Fibroblast of villous mesenchyme (primary cell): ENCODE results near the gene RUBCNL. TPM values are rescaled to one million over a fixed set of nuclear protein-coding genes. Genes with fewer than 3 reads are reported as not detected.

ENCODE experiments used
- DNase-seq: peaks from one replicate; pipeline ENCODE4 v3.0.0-alpha.2; 2010; ENCODE audit warnings: low read depth
- H3K4me3 ChIP-seq: 2 replicates; pipeline ENCODE4 v1.5.1; 2011; ENCODE audit warnings: low read depth, mild to moderate bottlenecking, low read length
- CTCF ChIP-seq: IDR thresholded peaks from 2 replicates; pipeline ENCODE4 v1.5.1; 2012; ENCODE audit warnings: low read depth, mild to moderate bottlenecking, low read length; ENCODE audit not compliant: insufficient read depth
- total RNA-seq: library from RNA; depleted of rRNA; stranded (reverse); fragments of >200 nt; gene quantifications from 2 replicates; pipeline ENCODE4 v1.2.3, GENCODE V29; 2012

The RUBCNL gene
- total RNA-seq, 1 donor = 0.43 TPM

- no peak for TF ChIP-seq CTCF
- DNase-seq = no peak
- no peak overlapping the region for H3K4me3 ChIP-seq
These were observed 74.0 kb downstream of the RUBCNL start for GRCh38 chr13:46313024-46313423.

GRCh38 chr13:46311217-46311616, 75.8 kb downstream of the RUBCNL start:
- no peak for TF ChIP-seq CTCF
- no peak for DNase-seq
- H3K4me3 ChIP-seq = no peak overlapping the region

GRCh38 chr13:46310066-46310465, 77.0 kb downstream of the RUBCNL start:
- DNase-seq = no peak
- no peak overlapping the region for H3K4me3 ChIP-seq
- no peak for TF ChIP-seq CTCF

- H3K4me3 ChIP-seq = no peak overlapping the region
- no peak for TF ChIP-seq CTCF
- no peak for DNase-seq
These were observed 79.5 kb downstream of the RUBCNL start for GRCh38 chr13:46307554-46307953.

- H3K4me3 ChIP-seq = no peak overlapping the region
- no peak for TF ChIP-seq CTCF
- DNase-seq = no peak
These were observed 82.5 kb downstream of the RUBCNL start for GRCh38 chr13:46304546-46304945.

- DNase-seq = no peak
- TF ChIP-seq CTCF = no peak
- H3K4me3 ChIP-seq = no peak overlapping the region
These were observed 83.2 kb downstream of the RUBCNL start for GRCh38 chr13:46303742-46304385.

DNA sequence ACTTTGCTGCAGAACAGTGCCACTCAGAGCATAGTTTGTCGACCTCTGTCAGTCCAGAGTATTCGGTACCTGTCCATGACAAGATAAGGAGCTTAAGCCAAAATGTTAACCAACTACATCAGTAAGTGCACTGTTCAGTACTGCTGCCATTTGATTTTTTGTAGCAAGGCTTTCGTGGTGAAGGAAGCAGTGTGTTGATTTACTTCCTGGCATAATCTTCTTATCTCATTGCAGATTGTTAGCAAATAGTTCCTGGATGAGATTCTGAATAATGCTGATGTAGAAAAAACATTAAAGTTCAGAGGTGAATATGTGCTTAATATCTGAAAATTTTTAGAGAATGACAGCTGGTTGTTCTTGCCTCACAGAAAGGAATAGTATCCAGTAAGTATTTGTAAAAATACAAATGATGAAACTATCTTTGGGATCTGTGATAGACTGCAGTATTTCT, 89.7 kb downstream of the RUBCNL start:
- DNase-seq = peak; percentile 44
- no peak for TF ChIP-seq CTCF
- no peak overlapping the region for H3K4me3 ChIP-seq
